Measurements from ENCODE around the gene TPCN1. TPM values are rescaled to one million over a fixed set of nuclear protein-coding genes. Genes with fewer than 3 reads are reported as not detected.

Gene TPCN1
- total and polyA plus RNA-seq, 2 of the 13 experiments (the other 11 are each of a cell fraction or from before 2014, with no cell fraction given): 8.0 to 26.8 TPM

DNA sequence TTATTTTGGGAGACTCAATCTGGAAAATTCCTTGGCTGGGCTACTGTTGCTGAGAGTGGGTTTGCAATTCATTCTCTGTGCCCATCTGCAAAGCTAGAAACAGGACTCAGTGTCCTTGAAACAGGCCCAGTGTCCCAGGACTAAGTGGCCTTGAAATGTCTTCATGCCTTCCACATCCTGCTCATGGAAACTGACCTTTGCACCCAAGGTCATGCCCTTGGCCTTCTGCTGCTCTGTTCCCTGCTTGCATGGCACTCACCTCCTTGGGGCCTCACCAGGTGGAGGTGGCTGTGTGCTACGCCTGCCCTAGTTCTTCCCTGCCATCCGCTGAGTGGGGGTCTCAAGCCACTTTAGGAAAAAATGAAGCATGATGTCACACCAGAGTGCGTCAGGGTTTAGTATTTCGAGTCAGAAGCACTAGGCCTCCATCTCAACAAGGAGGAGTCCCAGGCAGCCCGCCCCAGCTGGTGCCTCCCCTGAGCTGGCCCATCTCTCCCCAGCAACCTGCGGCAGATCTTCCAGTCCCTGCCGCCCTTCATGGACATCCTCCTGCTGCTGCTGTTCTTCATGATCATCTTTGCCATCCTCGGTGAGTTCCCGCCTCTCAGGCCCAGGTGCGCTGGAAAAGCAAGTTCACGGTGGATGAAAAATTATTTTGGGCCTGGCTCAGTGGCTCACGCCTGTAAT lies 48.1 kb downstream of the TPCN1 start (continued):
- TF ChIP-seq ARNT (IDR thresholded peaks at IDR 0.05) (no peak), ASH2L (IDR thresholded peaks at IDR 0.05; ENCODE audit: insufficient read length, low read depth, low read length) (no peak), EEA1 (CRISPR knock-in tag; IDR thresholded peaks at IDR 0.05; ENCODE audit: borderline replicate concordance) (no peak), ESRRA (CRISPR knock-in tag; IDR thresholded peaks at IDR 0.05; ENCODE audit: low read depth) (peak; percentile 95), FOXA1 (IDR thresholded peaks at IDR 0.05) (no peak), FOXA1 (CRISPR knock-in tag; IDR thresholded peaks at IDR 0.05) (no peak), ZNF543 (CRISPR knock-in tag; IDR thresholded peaks at IDR 0.05) (no peak), NFRKB (IDR thresholded peaks at IDR 0.05) (no peak), NR2F6 (IDR thresholded peaks at IDR 0.05) (peak; percentile 73), NR2F6 (CRISPR knock-in tag; IDR thresholded peaks at IDR 0.05) (peak; percentile 86), ZNF3 (CRISPR knock-in tag; IDR thresholded peaks at IDR 0.05) (no peak), ZNF12 (CRISPR knock-in tag; IDR thresholded peaks at IDR 0.05) (no peak), HDAC1 (CRISPR knock-in tag; IDR thresholded peaks at IDR 0.05) (peak; percentile 37; the same call in 1 of the 2 replicates), HNF4G (IDR thresholded peaks at IDR 0.05; ENCODE audit: borderline replicate concordance, low read depth, low read length) (peak; percentile 9; the same call in 1 of the 2 replicates), HNF4G (CRISPR knock-in tag; IDR thresholded peaks at IDR 0.05; ENCODE audit: borderline replicate concordance, low read depth) (no peak), MBNL3 (CRISPR knock-in tag; conservative IDR thresholded peaks at IDR 0.05) (no peak), KLF13 (CRISPR knock-in tag; IDR thresholded peaks at IDR 0.05) (no peak), BHLHE40 (IDR thresholded peaks at IDR 0.05; ENCODE audit: low read length) (no peak), NR2F1 (CRISPR knock-in tag; IDR thresholded peaks at IDR 0.05) (peak; percentile 58 to 87; a peak in 3 of 4 replicates), ZNF17 (CRISPR knock-in tag; IDR thresholded peaks at IDR 0.05) (no peak), PITX1 (CRISPR knock-in tag; IDR thresholded peaks at IDR 0.05) (no peak), ZNF776 (CRISPR knock-in tag; IDR thresholded peaks at IDR 0.05) (no peak), KAT8 (CRISPR knock-in tag; IDR thresholded peaks at IDR 0.05) (no peak), GTF2F1 (IDR thresholded peaks at IDR 0.05; ENCODE audit: low read length) (no peak), REXO4 (CRISPR knock-in tag; IDR thresholded peaks at IDR 0.05; ENCODE audit: borderline replicate concordance) (no peak), LCORL (IDR thresholded peaks at IDR 0.05) (no peak), LCORL (CRISPR knock-in tag; IDR thresholded peaks at IDR 0.05) (0 out of 2 replicates have a peak, but pooled peaks have one; percentile 2)
- TF ChIP-seq, protein P1, sequence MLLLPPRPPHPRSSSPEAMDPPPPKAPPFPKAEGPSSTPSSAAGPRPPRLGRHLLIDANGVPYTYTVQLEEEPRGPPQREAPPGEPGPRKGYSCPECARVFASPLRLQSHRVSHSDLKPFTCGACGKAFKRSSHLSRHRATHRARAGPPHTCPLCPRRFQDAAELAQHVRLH (CRISPR knock-in tag; IDR thresholded peaks at IDR 0.05; ENCODE audit: borderline replicate concordance, low read depth): no peak
- TF ChIP-seq, protein P2, sequence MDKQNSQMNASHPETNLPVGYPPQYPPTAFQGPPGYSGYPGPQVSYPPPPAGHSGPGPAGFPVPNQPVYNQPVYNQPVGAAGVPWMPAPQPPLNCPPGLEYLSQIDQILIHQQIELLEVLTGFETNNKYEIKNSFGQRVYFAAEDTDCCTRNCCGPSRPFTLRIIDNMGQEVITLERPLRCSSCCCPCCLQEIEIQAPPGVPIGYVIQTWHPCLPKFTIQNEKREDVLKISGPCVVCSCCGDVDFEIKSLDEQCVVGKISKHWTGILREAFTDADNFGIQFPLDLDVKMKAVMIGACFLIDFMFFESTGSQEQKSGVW (CRISPR knock-in tag; IDR thresholded peaks at IDR 0.05; ENCODE audit: borderline replicate concordance): no peak
- TF ChIP-seq, protein P3, sequence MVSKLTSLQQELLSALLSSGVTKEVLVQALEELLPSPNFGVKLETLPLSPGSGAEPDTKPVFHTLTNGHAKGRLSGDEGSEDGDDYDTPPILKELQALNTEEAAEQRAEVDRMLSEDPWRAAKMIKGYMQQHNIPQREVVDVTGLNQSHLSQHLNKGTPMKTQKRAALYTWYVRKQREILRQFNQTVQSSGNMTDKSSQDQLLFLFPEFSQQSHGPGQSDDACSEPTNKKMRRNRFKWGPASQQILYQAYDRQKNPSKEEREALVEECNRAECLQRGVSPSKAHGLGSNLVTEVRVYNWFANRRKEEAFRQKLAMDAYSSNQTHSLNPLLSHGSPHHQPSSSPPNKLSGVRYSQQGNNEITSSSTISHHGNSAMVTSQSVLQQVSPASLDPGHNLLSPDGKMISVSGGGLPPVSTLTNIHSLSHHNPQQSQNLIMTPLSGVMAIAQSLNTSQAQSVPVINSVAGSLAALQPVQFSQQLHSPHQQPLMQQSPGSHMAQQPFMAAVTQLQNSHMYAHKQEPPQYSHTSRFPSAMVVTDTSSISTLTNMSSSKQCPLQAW (CRISPR knock-in tag; IDR thresholded peaks at IDR 0.05): no peak
- TF ChIP-seq, protein P4, sequence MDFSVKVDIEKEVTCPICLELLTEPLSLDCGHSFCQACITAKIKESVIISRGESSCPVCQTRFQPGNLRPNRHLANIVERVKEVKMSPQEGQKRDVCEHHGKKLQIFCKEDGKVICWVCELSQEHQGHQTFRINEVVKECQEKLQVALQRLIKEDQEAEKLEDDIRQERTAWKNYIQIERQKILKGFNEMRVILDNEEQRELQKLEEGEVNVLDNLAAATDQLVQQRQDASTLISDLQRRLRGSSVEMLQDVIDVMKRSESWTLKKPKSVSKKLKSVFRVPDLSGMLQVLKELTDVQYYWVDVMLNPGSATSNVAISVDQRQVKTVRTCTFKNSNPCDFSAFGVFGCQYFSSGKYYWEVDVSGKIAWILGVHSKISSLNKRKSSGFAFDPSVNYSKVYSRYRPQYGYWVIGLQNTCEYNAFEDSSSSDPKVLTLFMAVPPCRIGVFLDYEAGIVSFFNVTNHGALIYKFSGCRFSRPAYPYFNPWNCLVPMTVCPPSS (IDR thresholded peaks at IDR 0.05): no peak
